Caki2 (cell line): ENCODE results near the gene GPR55. TPM values are rescaled to one million over a fixed set of nuclear protein-coding genes. Genes with fewer than 3 reads are reported as not detected.
"Not testable (repeated sequence)": the region's sequence is repeated elsewhere in the genome, so short reads cannot be mapped to it uniquely, and the experiment has no call there.

Experiments used
- DNase-seq: peaks from one replicate; pipeline ENCODE4 v3.0.0-alpha.2; 2015; ENCODE audit warnings: low read depth
- in situ Hi-C: cut with HindIII; loops from 2 replicates; pipeline ENCODE4 v1.10.0; 2016; ENCODE audit warnings: low sequenced_read_pairs, low pct_unique_long_range_greater_than_20kb, mixed read lengths
- total RNA-seq: library from RNA; depleted of rRNA; stranded (reverse); fragments of >200 nt; shearing (Covaris generic); gene quantifications from 2 replicates; pipeline ENCODE4 v1.2.3, GENCODE V29; 2014; ENCODE audit warnings: low replicate concordance; rRNA removed

The GPR55 gene, protein sequence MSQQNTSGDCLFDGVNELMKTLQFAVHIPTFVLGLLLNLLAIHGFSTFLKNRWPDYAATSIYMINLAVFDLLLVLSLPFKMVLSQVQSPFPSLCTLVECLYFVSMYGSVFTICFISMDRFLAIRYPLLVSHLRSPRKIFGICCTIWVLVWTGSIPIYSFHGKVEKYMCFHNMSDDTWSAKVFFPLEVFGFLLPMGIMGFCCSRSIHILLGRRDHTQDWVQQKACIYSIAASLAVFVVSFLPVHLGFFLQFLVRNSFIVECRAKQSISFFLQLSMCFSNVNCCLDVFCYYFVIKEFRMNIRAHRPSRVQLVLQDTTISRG
- total RNA-seq: 0.03 and 0.49 TPM in 2 replicates

DNA sequence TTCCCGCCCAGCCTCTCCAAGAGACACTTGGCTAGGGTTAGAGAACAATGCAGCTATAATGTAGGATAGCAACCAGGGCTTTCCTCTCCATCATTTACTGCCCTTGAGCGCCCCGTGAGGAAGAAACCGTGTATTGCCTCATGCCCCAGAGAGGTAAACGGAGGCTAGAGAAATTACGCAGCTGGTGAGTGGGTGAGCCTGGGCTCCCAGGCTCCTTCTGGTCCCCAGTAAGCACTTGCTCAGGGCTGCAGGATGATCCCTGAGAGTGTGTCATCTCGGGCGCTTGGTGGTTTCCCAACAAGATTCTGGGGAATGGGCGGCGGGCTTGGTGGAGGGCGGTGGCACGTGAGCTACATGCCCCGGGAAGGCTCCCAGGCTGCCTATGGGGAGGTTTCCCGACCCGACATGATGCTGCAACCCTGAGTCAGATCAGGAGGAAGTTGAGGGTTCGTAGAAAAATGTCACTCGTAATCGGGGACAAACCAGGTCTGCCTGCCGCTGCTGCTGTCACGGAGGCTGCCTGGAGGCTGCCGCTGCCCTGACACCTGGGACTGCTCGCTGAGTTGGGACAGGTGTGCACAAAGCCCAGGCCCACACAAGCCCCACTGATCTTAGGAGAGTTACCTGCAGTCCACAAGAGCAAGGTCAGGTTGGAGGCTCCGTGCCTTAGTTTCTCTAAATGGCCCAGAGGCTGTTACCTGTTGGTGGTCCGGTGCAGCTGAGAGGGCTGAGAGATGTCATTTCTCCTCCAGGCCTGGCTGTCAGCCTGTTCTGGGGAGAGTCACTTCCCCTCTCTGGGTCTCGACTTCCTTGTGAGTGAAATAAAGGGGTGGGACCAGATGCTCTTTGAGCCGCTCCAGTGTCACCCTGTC is at the start of gene GPR55:
Gene GPR55, minus strand, starts transcription at position 773 of the 872 bp plus-strand sequence. CDS start 14,280 bp downstream, outside the sequence.
- DNase-seq: no peak
- in situ Hi-C loops: no loop called here

DNA sequence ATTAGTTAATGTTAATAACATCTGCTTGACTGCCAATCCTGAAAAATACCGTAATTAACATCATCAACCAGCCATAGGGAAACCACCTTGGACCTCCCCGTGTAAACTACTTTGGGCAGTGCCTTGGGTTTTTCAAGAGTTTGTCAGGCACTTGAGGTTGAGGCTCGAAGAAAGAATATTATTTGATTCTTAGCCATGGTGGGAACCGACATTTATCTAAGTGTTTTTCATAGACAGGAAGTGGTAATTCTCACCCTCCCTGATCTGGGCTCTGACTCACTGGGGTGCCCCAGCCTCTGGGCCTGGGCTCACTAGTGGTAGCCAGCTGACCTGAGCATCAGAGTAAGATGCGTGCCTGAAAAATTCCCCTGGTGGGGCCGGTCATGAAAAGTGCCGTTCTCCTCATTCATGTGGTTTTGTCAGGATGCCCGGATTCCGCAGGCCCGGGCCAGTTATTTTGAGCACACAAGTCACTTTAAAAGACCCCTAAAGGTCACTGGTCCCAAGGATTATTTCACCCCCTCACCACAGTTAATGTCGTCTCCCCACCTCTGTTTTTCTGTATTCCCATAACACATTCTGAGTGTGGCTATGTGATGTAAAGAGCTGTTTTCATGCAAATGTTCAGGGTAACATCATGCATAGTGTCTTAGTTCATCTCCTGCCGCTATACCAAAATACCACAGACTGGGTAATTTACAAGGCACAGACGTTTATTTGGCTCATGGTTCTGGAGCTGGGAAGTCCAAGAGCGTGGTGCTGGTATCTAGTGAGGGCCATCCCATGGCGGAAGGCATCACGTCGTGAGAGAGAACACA is 49.3 kb upstream of the GPR55 start:
- no peak for DNase-seq
- in situ Hi-C loops: no loop called here

DNA sequence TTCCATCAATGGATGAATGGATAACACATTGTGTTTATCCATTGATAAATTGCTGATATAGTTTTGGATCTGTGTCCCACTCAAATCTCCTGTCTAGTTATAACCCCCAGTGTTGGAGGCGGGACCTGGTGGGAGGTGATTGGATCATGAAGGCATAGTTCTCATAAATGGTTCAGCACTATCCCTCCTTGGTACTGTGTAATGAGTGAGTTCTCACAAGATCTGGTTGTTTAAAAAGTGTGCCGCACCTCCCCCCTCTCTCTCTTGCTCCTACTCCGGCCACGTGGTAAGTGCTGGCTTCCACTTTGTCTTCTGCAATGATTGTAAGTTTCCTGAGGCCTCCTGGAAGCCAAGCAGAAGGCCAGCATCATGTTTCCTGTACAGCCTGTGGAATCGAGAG is 47.0 kb upstream of the GPR55 start:
- in situ Hi-C loops: no loop called here

DNA sequence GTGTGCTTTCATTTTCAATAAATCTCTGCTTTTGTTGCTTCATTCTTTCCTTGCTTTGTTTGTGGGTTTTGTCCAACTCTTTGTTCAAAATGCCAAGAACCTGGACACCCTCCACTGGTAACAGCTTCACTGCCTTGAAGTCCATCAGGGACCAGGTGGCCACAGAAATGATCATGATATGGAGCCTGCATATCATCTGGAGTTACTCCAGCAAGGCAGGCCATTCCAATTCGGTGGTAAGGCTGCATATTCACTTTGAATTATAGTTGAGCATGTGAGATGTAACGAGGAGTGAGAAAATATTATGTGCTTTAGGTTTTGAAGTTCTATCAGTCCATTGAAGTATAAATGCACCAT is 44.6 kb upstream of the GPR55 start:
- in situ Hi-C loops: no loop called here

More for the DNA sequence above, 47.0 kb upstream of the GPR55 start:
- no peak for DNase-seq

DNA sequence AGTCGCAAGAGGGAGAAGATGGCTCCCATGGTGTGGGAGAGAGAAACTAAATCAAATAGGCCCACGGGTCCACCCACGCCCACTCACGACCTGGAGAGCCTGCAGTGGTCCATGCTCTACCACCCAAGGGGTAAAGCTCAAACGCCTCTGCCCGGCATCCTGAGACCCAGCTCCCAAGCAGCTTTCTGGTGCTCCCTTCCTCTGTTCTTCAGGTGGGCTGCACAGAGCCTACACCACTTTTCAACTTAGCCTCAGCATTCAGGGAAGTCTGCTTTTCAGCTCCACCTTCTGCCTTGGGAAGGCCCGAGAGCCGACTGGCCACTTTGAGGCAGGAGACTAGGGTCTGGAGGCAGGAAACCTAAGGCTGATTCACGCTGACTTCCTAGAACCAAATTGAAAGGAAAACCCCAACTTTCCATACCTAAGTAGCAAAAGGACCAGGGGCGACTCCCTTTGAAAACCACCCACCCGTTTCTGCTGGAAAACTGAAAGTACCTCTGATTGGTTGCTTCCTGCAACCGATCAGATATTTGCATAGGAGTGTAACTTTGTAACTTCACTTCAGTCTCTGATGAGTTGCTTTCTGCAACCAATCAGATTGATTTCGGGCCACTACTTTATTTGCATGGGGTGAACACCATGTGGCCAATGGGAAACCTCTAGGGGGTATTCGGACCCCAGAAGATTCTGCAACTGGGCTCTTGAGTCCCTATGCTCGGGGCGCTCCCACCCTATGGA is 44.0 kb upstream of the GPR55 start:
- in situ Hi-C loops: no loop called here
- DNase-seq: peak; percentile 69

More for the DNA sequence above, 44.6 kb upstream of the GPR55 start:
- DNase-seq: no peak

DNA sequence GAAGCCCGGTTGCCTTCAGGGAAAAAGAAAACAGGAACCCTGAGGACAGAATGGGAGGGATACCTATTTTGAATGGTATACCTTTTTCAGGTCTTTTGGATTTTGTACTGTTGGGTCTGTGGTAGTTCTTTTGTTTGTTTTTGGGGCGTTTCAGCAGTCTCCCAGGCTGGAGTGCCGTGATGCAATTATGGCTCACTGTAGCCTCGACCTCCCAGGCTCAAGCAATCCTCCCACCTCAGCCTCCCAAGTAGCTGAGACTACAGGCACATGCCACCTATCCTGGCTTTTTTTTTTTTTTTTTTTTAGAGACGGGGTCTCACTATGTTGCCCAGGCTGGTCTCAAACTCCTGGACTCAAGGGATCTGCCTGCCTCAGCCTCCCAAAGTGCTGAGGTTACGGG is 43.3 kb upstream of the GPR55 start:
- in situ Hi-C loops: not testable (repeated sequence)

DNA sequence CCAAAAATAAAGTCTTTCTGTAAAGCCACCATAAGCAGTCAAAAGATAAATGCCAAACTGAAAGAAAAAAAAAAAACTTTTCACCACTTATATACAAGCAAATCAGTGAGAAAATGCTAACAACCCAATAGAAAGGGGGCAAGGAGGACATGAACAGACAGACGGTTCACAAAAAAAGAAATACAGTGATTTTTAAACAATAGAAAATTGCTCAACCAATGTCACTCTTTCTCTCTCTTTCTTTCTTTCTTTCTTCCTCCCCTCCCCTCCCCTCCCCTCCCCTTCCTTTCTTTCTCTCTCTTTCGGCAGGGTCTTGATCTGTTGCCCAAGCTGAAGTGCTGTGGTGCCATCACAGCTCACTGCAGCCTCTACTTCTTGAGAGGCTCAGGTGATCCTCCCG is 42.1 kb upstream of the GPR55 start:
- DNase-seq: no peak
- in situ Hi-C loops: no loop called here

More for the DNA sequence above, 43.3 kb upstream of the GPR55 start:
- DNase-seq: not testable (repeated sequence)

DNA sequence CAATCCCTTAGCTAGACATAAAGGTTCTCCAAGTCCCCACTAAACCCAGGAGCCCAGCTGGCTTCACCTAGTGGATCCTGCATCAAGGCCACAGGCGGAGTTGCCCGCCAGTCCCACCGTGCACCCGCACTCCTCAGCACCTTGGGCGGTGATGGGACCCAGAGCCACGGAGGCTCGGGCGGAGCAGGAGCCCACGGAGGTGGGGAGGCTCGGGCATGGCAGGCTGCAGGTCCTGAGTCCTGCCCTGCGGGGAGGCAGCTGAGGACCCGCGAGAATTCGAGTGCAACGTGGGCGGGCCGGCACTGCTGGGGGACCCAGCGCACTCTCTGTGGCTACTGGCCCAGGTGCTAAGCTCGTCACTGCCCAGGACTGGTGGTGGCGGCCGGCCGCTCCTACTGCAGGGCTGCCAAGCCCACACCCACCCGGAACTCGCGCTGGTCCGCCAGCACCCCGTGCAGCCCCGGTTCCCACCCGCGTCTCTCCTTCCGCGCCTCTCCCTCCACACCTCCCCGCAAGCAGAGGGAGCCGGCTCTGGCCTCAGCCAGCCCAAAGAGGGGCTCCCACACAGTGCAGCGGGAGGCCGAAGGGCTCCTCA is 39.2 kb upstream of the GPR55 start:
- in situ Hi-C loops: no loop called here
- no peak for DNase-seq

DNA sequence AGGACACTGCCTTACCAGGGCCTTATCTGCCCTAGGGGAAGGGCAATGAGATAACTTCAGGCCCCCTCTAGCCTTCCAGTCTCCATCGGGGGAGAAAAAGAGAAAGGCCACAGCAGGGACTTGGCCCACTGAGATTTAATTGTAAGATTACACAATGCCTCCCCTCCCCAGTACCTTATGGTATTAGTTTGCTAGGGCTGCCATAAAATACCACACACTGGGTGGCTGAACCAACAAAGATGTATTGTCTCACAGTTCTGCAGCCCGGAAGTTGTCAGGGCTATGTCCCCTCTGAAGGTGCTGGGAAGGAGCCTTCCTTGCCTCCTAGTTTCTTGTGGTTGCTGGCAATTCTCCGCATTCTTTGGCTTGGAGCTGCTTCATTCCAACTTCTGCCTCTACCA is 36.0 kb upstream of the GPR55 start:
- in situ Hi-C loops: no loop called here
- no peak for DNase-seq

DNA sequence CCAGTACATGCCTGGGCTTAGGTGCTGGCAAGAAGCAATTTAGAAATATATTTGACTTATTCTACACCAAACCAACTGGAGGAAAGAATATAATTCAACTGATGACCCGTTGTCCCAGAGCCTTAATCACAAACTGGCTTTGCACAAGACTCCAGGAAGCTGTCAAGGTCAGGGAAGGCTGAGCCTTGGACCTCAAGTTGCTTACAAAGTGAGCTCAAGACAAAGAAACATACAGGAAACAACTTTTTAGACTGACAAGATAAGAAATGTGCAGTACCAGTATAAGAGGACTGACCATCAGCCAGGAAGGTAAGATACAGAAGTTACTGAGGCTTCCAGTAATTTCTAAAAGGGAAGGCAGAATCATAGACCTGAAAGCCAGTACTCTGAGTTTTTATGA is 35.0 kb upstream of the GPR55 start:
- in situ Hi-C loops: no loop called here
- no peak for DNase-seq

DNA sequence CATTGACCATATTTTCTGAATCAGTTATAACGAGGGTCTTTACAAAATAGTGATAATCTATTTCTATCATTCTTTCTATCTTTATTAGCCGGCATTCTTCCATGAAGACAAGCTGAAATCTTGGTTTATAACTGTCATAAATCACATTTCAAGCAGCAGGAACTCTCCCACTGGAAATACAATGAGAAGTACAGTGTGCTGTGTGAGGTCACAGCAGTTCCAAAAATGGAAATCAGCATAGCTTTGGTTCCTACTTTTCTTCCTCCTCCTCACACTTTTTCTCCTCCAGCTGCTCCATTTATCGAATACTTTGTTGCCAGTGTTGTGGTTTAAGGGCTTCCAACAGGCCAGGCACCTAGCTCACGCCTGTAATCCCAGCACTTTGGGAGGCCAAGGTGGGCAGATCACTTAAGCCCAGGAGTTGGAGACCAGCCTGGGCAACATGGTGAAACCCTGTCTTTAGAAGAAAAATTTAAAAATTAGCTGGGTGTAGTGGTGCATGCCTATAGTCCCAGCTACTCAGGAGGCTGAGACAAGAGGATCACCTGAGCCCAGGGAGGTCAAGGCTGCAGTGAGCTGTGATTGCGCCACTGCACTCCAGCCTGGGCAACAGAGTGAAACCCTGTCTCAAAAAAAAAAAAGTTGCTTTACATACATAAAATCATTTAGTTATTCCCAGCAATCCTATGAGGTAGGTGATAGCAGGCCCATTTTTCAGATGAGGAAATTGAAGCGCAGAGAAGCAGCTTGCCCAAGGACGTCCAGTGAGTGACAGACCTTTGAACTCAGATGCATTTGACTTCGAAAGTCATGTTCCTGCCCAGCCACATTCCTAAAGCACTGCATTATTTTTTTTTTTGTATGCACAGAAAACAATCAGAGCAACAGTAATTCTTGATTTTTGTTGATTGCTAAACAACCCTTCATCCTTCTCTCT is 34.0 kb upstream of the GPR55 start:
- no peak for DNase-seq
- in situ Hi-C loops: no loop called here

DNA sequence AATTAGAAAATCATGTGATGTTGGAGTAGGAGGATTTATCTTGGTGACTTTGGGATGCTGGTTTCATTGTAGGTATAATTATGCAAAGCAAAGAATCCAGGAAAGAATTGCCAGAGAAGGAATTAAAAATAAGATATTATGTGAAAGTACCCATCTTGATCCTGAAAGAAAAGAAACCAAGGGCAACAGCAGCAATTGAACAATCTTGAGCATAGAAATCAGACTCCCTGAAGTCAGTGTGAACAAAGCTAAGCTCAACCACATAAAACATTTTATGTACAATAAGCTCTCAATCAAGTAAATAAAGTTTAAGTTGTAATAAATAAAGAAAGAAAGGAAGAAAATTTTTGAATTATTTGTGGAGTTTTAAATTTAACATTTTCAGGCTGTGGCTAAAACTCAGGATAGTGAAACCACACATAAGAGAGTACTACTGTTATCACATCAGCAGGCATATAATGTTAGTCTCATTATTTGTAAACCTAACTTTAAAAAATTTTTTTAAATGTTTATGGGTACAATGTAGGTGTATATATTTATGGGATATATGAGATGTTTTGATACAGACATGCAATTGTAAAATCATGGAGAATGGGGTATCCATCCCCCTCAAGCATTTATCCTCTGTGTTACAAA is 32.8 kb upstream of the GPR55 start:
- no peak for DNase-seq
- in situ Hi-C loops: no loop called here

DNA sequence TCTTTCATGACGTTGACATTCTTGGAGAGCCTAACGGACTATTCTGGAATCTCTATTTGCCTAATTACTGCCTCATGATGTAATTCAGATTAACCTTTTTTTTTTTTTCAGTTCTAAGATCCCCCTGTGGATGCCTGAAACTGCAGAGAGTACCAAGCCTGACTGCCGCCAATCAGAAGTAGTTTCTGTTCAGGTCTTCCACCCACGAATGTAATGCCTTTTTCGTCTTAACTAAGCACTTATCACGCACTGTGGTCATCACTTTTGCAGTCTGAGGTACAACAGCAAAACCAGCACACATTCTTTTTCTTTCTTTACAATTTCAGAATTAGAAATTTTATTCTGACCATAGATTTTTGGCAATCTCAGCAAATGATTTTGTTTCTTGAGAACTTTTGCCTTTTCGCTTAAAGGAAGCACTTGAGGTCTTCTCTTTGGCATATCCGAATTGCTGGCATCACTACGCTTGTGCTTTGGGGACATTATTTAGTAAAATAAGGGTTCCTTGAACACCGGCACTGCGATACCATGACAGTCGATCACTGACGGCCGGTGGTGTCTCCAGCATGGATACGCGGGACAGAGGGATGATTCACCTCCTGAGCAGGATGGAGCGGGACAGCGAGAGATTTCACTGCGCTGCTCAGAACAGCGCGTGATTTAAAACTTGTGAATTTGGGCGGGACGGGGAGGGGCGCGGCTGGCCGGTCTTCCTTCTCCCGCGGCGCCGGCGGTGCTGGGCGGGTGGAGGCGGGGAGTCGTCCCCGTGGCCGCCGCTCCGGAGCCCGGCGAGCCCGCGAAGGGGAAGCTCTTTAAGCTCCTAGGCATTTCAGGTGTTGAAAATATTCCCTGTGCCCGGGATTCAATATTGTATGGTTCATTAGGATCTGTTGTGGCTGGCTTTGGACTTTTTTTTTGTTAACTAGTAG is 32.0 kb upstream of the GPR55 start:
- in situ Hi-C loops: no loop called here
- DNase-seq: peak; percentile 50

DNA sequence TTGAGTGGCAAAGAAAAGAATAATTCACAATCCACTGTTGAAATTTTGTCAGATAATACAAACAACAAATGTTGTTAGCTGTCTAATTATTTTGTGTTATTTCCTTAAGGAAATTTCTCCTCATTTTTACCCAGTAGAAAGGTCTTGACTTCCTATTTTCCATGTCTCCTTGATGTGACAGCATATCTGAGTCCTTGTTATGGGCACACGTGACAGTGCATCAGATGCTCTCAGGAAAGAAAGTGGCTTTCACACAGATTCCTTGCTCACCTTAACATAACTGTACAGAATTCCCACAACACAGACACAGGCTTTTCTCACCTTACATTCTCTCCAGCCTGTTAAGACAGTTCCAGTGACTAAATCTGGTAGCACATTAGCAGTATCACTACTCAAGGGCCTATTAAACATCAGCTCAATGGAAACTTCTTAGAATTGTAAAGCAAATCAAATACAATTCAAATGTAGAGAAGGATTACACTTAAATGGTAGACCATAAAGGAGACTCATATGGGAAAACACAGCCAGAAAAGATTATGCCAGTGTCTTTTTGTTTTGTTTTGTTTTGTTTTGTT is 30.2 kb upstream of the GPR55 start:
- in situ Hi-C loops: no loop called here
- DNase-seq: no peak

DNA sequence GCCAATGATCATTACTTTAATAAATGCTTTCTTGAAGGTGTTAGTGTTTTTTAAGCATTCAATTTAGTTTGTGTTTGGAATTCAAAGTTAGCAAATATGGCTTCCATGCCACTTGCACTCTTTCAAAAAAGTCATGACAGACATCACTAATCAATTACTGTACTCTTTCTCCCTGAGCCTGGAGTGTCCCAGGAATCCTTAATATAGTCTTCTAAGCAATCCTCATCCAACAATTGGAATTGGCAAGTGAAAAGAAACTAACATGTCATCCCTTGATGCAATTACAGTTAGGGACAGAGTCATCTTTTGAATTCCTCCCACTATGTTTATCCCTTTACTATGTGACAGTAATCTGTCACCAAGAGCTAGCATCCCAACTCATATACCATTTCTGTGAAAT is 29.7 kb upstream of the GPR55 start:
- DNase-seq: no peak
- in situ Hi-C loops: no loop called here
